PC-9 (cell line): Measurements from ENCODE around the gene VEPH1.

Source experiments
- EZH2 ChIP-seq: fragments of 200-600 bp; sonication (generic); IDR thresholded peaks from 2 replicates; pipeline ENCODE4 v1.8.0; 2017; ENCODE audit warnings: antibody characterized with exemption, low read depth
- TF ChIP-seq, protein P1 (sequence below): fragments of 200-600 bp; sonication (generic); conservative IDR thresholded peaks from 2 replicates; pipeline ENCODE4 v1.6.1; 2017; ENCODE audit warnings: mixed run types, antibody characterized with exemption, mild to moderate bottlenecking, moderate library complexity

DNA sequence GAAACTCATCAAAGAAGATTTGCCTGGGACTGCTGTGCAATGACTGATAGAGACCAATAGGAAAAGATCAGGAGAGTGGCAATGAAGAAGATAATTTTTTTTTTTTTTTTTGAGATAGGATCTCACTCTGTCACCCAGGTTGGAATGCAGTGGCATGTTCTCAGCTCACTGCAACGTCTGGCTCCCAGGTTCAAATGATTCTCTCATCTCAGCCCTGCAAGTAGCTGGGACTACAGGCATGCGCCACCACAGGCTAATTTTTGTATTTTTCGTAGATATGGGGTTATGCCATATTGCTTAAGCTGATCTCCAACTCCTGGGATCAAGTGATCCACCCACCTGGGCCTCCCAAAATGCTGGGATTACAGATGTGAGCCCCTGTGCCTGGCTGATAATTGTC lies 226.4 kb downstream of the VEPH1 start:
- TF ChIP-seq, protein P1, sequence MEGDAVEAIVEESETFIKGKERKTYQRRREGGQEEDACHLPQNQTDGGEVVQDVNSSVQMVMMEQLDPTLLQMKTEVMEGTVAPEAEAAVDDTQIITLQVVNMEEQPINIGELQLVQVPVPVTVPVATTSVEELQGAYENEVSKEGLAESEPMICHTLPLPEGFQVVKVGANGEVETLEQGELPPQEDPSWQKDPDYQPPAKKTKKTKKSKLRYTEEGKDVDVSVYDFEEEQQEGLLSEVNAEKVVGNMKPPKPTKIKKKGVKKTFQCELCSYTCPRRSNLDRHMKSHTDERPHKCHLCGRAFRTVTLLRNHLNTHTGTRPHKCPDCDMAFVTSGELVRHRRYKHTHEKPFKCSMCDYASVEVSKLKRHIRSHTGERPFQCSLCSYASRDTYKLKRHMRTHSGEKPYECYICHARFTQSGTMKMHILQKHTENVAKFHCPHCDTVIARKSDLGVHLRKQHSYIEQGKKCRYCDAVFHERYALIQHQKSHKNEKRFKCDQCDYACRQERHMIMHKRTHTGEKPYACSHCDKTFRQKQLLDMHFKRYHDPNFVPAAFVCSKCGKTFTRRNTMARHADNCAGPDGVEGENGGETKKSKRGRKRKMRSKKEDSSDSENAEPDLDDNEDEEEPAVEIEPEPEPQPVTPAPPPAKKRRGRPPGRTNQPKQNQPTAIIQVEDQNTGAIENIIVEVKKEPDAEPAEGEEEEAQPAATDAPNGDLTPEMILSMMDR: no peak
- no peak for TF ChIP-seq EZH2
